Measurements from ENCODE around the gene VWCE. TPM values are rescaled to one million over a fixed set of nuclear protein-coding genes. Genes with fewer than 3 reads are reported as not detected.
A peak's percentile ranks its signal among the peaks of the same experiment; 100 is the strongest.
"Not testable (repeated sequence)": the region's sequence is repeated elsewhere in the genome, so short reads cannot be mapped to it uniquely, and the experiment has no call there.

VWCE gene
- total RNA-seq, 1 experiment from 2014 or later, result 2.5 TPM

- H3K79me2 ChIP-seq (ENCODE audit: insufficient read depth, low read length); H3K4me1 ChIP-seq (ENCODE audit: control insufficient read depth in 1 of 2, insufficient read depth in 2 of 2, low read length in 2 of 2); H3K9me2 ChIP-seq (ENCODE audit: insufficient read depth); RAD21 ChIA-PET (ENCODE audit: low non-redundant PET in 1 of 2, low total read pairs in 2 of 2, uncharacterized antibody in 2 of 2, unreplicated experiment in 2 of 2); H3K9ac ChIP-seq (ENCODE audit: low read length); ATAC-seq; H2AFZ ChIP-seq (ENCODE audit: low read depth, low read length, poor library complexity, severe bottlenecking); CTCF ChIA-PET; H3K4me3 ChIP-seq (replicated peaks in 1 of 2; ENCODE audit: low read depth in 1 of 2, low read length in 2 of 2); H3K27ac ChIP-seq (ENCODE audit: low read depth, low read length); H3K27me3 ChIP-seq (ENCODE audit: insufficient read depth, low read length); H4K20me1 ChIP-seq (ENCODE audit: insufficient read depth); H3K4me2 ChIP-seq (ENCODE audit: low read length); H3K9me3 ChIP-seq (ENCODE audit: control insufficient read depth in 1 of 2, insufficient read depth in 1 of 2, low read depth in 1 of 2, low read length in 2 of 2); POLR2A ChIA-PET; intact Hi-C loops (cut with micrococcal nuclease); BruUV-seq (replicated peaks); H3K36me3 ChIP-seq (ENCODE audit: control insufficient read depth in 1 of 2, insufficient read depth in 2 of 2, low read length in 2 of 2); DNase-seq (ENCODE audit: low read depth, low spot score): not testable (repeated sequence)
Measured at GRCh38 chr11:61218306-61218705, 76.8 kb downstream of the VWCE start.

- DNase-seq (ENCODE audit: low read depth, low spot score); H3K9me2 ChIP-seq (ENCODE audit: insufficient read depth); H2AFZ ChIP-seq (ENCODE audit: low read depth, low read length, poor library complexity, severe bottlenecking); H3K4me2 ChIP-seq (ENCODE audit: low read length); H3K36me3 ChIP-seq (ENCODE audit: control insufficient read depth in 1 of 2, insufficient read depth in 2 of 2, low read length in 2 of 2); POLR2A ChIA-PET; H3K79me2 ChIP-seq (ENCODE audit: insufficient read depth, low read length); BruUV-seq (replicated peaks); H3K9ac ChIP-seq (ENCODE audit: low read length); RAD21 ChIA-PET (ENCODE audit: low non-redundant PET in 1 of 2, low total read pairs in 2 of 2, uncharacterized antibody in 2 of 2, unreplicated experiment in 2 of 2); H3K9me3 ChIP-seq (ENCODE audit: control insufficient read depth in 1 of 2, insufficient read depth in 1 of 2, low read depth in 1 of 2, low read length in 2 of 2); H3K4me1 ChIP-seq (ENCODE audit: control insufficient read depth in 1 of 2, insufficient read depth in 2 of 2, low read length in 2 of 2); CTCF ChIA-PET; H4K20me1 ChIP-seq (ENCODE audit: insufficient read depth); H3K4me3 ChIP-seq (replicated peaks in 1 of 2; ENCODE audit: low read depth in 1 of 2, low read length in 2 of 2); intact Hi-C loops (cut with micrococcal nuclease); H3K27me3 ChIP-seq (ENCODE audit: insufficient read depth, low read length); H3K27ac ChIP-seq (ENCODE audit: low read depth, low read length): not testable (repeated sequence)
- peak; percentile 35; the same call in 1 of the 2 replicates for ATAC-seq
Measured at GRCh38 chr11:61213711-61214324, 81.3 kb downstream of the VWCE start.

DNA sequence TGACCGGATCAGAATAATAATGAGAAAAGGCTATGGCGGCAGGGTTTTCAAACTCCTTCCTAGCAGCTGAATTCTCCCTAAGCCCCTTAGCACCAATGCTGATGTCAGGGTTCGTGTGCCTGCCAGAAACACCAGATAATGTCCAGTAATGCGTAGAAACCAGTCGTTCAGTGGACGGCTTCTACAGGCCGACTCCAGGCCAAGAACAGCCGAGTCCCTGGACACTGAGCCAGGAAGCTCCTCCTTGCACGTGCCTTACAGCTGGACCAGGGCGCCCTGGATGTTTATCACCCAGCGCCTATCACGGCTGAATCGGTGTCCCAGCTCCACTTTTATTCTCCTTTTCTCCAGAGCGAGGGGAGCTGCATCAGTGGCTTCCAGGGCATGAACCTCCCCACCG is 82.9 kb downstream of the VWCE start:
- DNase-seq (ENCODE audit: low read depth, low spot score); ATAC-seq; H2AFZ ChIP-seq (ENCODE audit: low read depth, low read length, poor library complexity, severe bottlenecking); H3K4me3 ChIP-seq (replicated peaks in 1 of 2; ENCODE audit: low read depth in 1 of 2, low read length in 2 of 2); H3K9me3 ChIP-seq (ENCODE audit: control insufficient read depth in 1 of 2, insufficient read depth in 1 of 2, low read depth in 1 of 2, low read length in 2 of 2); CTCF ChIA-PET; POLR2A ChIA-PET; H3K4me1 ChIP-seq (ENCODE audit: control insufficient read depth in 1 of 2, insufficient read depth in 2 of 2, low read length in 2 of 2); H4K20me1 ChIP-seq (ENCODE audit: insufficient read depth); intact Hi-C loops (cut with micrococcal nuclease); H3K9me2 ChIP-seq (ENCODE audit: insufficient read depth); H3K36me3 ChIP-seq (ENCODE audit: control insufficient read depth in 1 of 2, insufficient read depth in 2 of 2, low read length in 2 of 2); H3K79me2 ChIP-seq (ENCODE audit: insufficient read depth, low read length); BruUV-seq (replicated peaks); H3K27ac ChIP-seq (ENCODE audit: low read depth, low read length); RAD21 ChIA-PET (ENCODE audit: low non-redundant PET in 1 of 2, low total read pairs in 2 of 2, uncharacterized antibody in 2 of 2, unreplicated experiment in 2 of 2); H3K9ac ChIP-seq (ENCODE audit: low read length); H3K4me2 ChIP-seq (ENCODE audit: low read length); H3K27me3 ChIP-seq (ENCODE audit: insufficient read depth, low read length): not testable (repeated sequence)

DNA sequence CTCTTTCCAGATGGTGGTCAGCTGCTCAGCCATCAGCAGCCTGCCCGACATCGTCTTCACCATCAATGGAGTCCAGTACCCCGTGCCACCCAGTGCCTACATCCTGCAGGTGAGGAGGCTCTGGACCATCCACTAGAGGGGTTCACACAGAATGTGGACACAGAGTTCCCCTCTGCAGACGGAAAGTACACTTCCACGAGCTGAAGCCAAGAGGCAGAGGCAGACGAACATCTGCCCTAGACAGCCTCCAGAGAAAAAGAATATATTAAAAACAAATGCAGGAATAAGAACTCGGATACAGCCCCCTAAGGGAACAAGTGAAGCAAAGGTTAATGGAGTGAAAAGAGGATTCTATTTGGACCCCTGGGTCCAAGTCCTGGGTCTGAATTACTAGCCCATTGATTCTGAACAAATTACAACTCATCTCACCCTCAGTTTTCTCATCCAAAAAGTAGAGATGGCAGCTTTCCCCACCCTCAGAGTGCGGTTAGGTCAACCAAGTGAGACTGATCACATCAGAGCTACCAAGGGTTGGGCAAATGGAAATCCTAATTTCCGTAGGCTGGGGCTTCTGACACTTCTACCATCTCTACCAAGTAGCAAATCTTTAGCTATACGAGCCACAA is 83.7 kb downstream of the VWCE start:
- RAD21 ChIA-PET (ENCODE audit: low non-redundant PET in 1 of 2, low total read pairs in 2 of 2, uncharacterized antibody in 2 of 2, unreplicated experiment in 2 of 2); H4K20me1 ChIP-seq (ENCODE audit: insufficient read depth); H3K27me3 ChIP-seq (ENCODE audit: insufficient read depth, low read length); intact Hi-C loops (cut with micrococcal nuclease); H3K4me1 ChIP-seq (ENCODE audit: control insufficient read depth in 1 of 2, insufficient read depth in 2 of 2, low read length in 2 of 2); H2AFZ ChIP-seq (ENCODE audit: low read depth, low read length, poor library complexity, severe bottlenecking); H3K27ac ChIP-seq (ENCODE audit: low read depth, low read length); ATAC-seq; CTCF ChIA-PET; H3K9me2 ChIP-seq (ENCODE audit: insufficient read depth); H3K4me3 ChIP-seq (replicated peaks in 1 of 2; ENCODE audit: low read depth in 1 of 2, low read length in 2 of 2); H3K9ac ChIP-seq (ENCODE audit: low read length); H3K36me3 ChIP-seq (ENCODE audit: control insufficient read depth in 1 of 2, insufficient read depth in 2 of 2, low read length in 2 of 2); H3K79me2 ChIP-seq (ENCODE audit: insufficient read depth, low read length); H3K4me2 ChIP-seq (ENCODE audit: low read length); DNase-seq (ENCODE audit: low read depth, low spot score); BruUV-seq (replicated peaks); POLR2A ChIA-PET; H3K9me3 ChIP-seq (ENCODE audit: control insufficient read depth in 1 of 2, insufficient read depth in 1 of 2, low read depth in 1 of 2, low read length in 2 of 2): not testable (repeated sequence)
